H9 (cell line): ENCODE measurements around the gene FREM1. TPM values are rescaled to one million over a fixed set of nuclear protein-coding genes. Genes with fewer than 3 reads are reported as not detected.

Experiments used
- DNase-seq: peaks from one replicate; pipeline ENCODE4 v3.0.0-alpha.2; 2017
- H2AFZ ChIP-seq: one replicate; pipeline ENCODE4 v1.6.1; 2013; ENCODE audit warnings: mild to moderate bottlenecking, low read length, control low read depth, moderate library complexity
- H2AK5ac ChIP-seq: 2 replicates; pipeline ENCODE4 v1.6.1; 2013; ENCODE audit warnings: low read length, control low read depth, mixed read lengths; ENCODE audit not compliant: insufficient read length
- H2BK120ac ChIP-seq: one replicate; pipeline ENCODE4 v1.6.1; 2013; ENCODE audit warnings: low read depth, mild to moderate bottlenecking, low read length, control low read depth, inconsistent platforms; ENCODE audit not compliant: poor library complexity, severe bottlenecking
- H2BK12ac ChIP-seq: 2 replicates; pipeline ENCODE4 v1.6.1; 2013; ENCODE audit warnings: low read length, control low read depth, mixed read lengths, low read depth; ENCODE audit not compliant: insufficient read length
- H2BK15ac ChIP-seq: 2 replicates; pipeline ENCODE4 v1.6.1; 2013; ENCODE audit warnings: low read depth, low read length, control low read depth
- H2BK20ac ChIP-seq: one replicate; pipeline ENCODE4 v1.6.1; 2013; ENCODE audit warnings: low read depth, mild to moderate bottlenecking, low read length, control low read depth, inconsistent platforms; ENCODE audit not compliant: poor library complexity, severe bottlenecking
- H2BK5ac ChIP-seq: 2 replicates; pipeline ENCODE4 v1.6.1; 2013; ENCODE audit warnings: low read length, control low read depth, mixed read lengths; ENCODE audit not compliant: insufficient read length
- H3K14ac ChIP-seq: 2 replicates; pipeline ENCODE4 v1.6.1; 2013; ENCODE audit warnings: low read length, control low read depth; ENCODE audit not compliant: insufficient read depth
- H3K18ac ChIP-seq: 2 replicates; pipeline ENCODE4 v1.6.1; 2013; ENCODE audit warnings: low read depth, mild to moderate bottlenecking, mixed read lengths, low read length, control low read depth; ENCODE audit not compliant: insufficient read length
- H3K23ac ChIP-seq: 2 replicates; pipeline ENCODE4 v1.6.1; 2013; ENCODE audit warnings: low read length, control low read depth, mixed read lengths, low read depth; ENCODE audit not compliant: insufficient read length
- H3K23me2 ChIP-seq: 2 replicates; pipeline ENCODE4 v1.6.1; 2013; ENCODE audit warnings: low read depth, mild to moderate bottlenecking, mixed read lengths, low read length, control low read depth; ENCODE audit not compliant: insufficient read length, poor library complexity, severe bottlenecking
- H3K27ac ChIP-seq: 2 replicates; pipeline ENCODE4 v1.5.1; 2013; ENCODE audit warnings: low read length, control low read depth, mixed read lengths, low read depth; ENCODE audit not compliant: insufficient read length
- H3K27me3 ChIP-seq: 2 replicates; pipeline ENCODE4 v1.6.1; 2013; ENCODE audit warnings: low read length, control low read depth, inconsistent platforms; ENCODE audit not compliant: insufficient read depth
- H3K4ac ChIP-seq: 2 replicates; pipeline ENCODE4 v1.6.1; 2013; ENCODE audit warnings: low read depth, mild to moderate bottlenecking, control low read depth, inconsistent platforms, low read length, moderate library complexity
- H3K4me1 ChIP-seq: 2 replicates; pipeline ENCODE4 v1.6.1; 2013; ENCODE audit warnings: low read length, control low read depth, inconsistent platforms; ENCODE audit not compliant: insufficient read depth
- H3K4me2 ChIP-seq: 2 replicates; pipeline ENCODE4 v1.6.1; 2013; ENCODE audit warnings: low read length, control low read depth, mixed read lengths; ENCODE audit not compliant: insufficient read length, insufficient read depth
- H3K56ac ChIP-seq: 2 replicates; pipeline ENCODE4 v1.6.1; 2013; ENCODE audit warnings: low read depth, mild to moderate bottlenecking, mixed read lengths, low read length, control low read depth; ENCODE audit not compliant: insufficient read length
- H3K79me1 ChIP-seq: 2 replicates; pipeline ENCODE4 v1.6.1; 2013; ENCODE audit warnings: low read depth, mild to moderate bottlenecking, moderate library complexity, low read length, control low read depth, inconsistent platforms; ENCODE audit not compliant: insufficient read depth, poor library complexity, severe bottlenecking
- H3K79me2 ChIP-seq: 2 replicates; pipeline ENCODE4 v1.6.1; 2013; ENCODE audit warnings: low read length, control low read depth, inconsistent platforms; ENCODE audit not compliant: insufficient read depth
- H3K9ac ChIP-seq: 2 replicates; pipeline ENCODE4 v1.6.1; 2013; ENCODE audit warnings: low read length, control low read depth, mixed read lengths; ENCODE audit not compliant: insufficient read length; ENCODE audit errors: extremely low read depth
- H3K9me3 ChIP-seq: one replicate; pipeline ENCODE4 v1.6.1; 2013; ENCODE audit warnings: low read depth, low read length, inconsistent platforms; ENCODE audit not compliant: control insufficient read depth
- H3T11ph ChIP-seq: one replicate; pipeline ENCODE4 v1.6.1; 2013; ENCODE audit warnings: mild to moderate bottlenecking, low read length, control low read depth, inconsistent platforms
- H4K20me1 ChIP-seq: one replicate; pipeline ENCODE4 v1.6.1; 2013; ENCODE audit not compliant: control insufficient read depth, insufficient read length, insufficient read depth
- H4K5ac ChIP-seq: 2 replicates; pipeline ENCODE4 v1.6.1; 2013; ENCODE audit warnings: low read depth, mild to moderate bottlenecking, mixed read lengths, low read length, control low read depth; ENCODE audit not compliant: insufficient read length
- H4K8ac ChIP-seq: replicated peaks from 2 replicates; pipeline ENCODE4 v1.6.1; 2013; ENCODE audit warnings: low read length, control low read depth, mixed read lengths, low read depth; ENCODE audit not compliant: insufficient read length
- H4K91ac ChIP-seq: 2 replicates; pipeline ENCODE4 v1.6.1; 2013; ENCODE audit warnings: low read depth, mild to moderate bottlenecking, moderate library complexity, mixed read lengths, low read length, control low read depth; ENCODE audit not compliant: insufficient read length
- H3K27ac Mint-ChIP-seq, 3 experiments: 2 replicates in 2 of 3; 3 replicates in 1 of 3; pipeline ENCODE4 v1.8.0; 2020 to 2021; ENCODE audit warnings: mixed read lengths in 3 of 3, mild to moderate bottlenecking in 1 of 3, moderate library complexity in 1 of 3
- H3K27me3 Mint-ChIP-seq: 2 replicates; pipeline ENCODE4 v1.8.0; 2021; ENCODE audit warnings: low read depth, mild to moderate bottlenecking, moderate library complexity, mixed read lengths
- H3K36me3 Mint-ChIP-seq, 3 experiments: 2 replicates in 2 of 3; 3 replicates in 1 of 3; pipeline ENCODE4 v1.8.0; 2020 to 2021; ENCODE audit warnings: low read depth in 3 of 3, mixed read lengths in 3 of 3; ENCODE audit not compliant: insufficient read depth in 1 of 3
- H3K4me1 Mint-ChIP-seq, 2 experiments: 2 replicates each; pipeline ENCODE4 v1.8.0; 2020; ENCODE audit warnings: mixed read lengths in 2 of 2
- H3K4me3 Mint-ChIP-seq, 2 experiments: 2 replicates in 1 of 2; 3 replicates in 1 of 2; pipeline ENCODE4 v1.8.0; 2020 to 2021; ENCODE audit warnings: mild to moderate bottlenecking in 2 of 2, mixed read lengths in 2 of 2, moderate library complexity in 1 of 2
- H3K9me3 Mint-ChIP-seq, 2 experiments: 2 replicates in 1 of 2; 3 replicates in 1 of 2; pipeline ENCODE4 v1.8.0; 2020; ENCODE audit warnings: mild to moderate bottlenecking in 2 of 2, mixed read lengths in 2 of 2, moderate library complexity in 1 of 2
- CTCF ChIP-seq: fragments of 200-600 bp; sonication (generic); conservative IDR thresholded peaks from 3 replicates; pipeline ENCODE4 v1.8.0; 2021; ENCODE audit warnings: antibody characterized with exemption, mild to moderate bottlenecking
- WGBS: extraction: QIAGEN DNeasy Blood & Tissue Kit; methylation state at CpG from one replicate; pipeline ENCODE4 v1.1.7; 2013; ENCODE audit warnings: missing lambda C conversion rate, low lambda C conversion rate, mixed read lengths; ENCODE audit not compliant: insufficient read length; ENCODE audit errors: extremely low coverage; 5-methylcytosine and 5-hydroxymethylcytosine counted together
- total RNA-seq: library from RNA; stranded (reverse); gene quantifications from 2 replicates; pipeline ENCODE4 v1.2.1, GENCODE V29; 2021

The FREM1 gene
- total RNA-seq, 1 experiment from 2014 or later, result 0.44 TPM

DNA sequence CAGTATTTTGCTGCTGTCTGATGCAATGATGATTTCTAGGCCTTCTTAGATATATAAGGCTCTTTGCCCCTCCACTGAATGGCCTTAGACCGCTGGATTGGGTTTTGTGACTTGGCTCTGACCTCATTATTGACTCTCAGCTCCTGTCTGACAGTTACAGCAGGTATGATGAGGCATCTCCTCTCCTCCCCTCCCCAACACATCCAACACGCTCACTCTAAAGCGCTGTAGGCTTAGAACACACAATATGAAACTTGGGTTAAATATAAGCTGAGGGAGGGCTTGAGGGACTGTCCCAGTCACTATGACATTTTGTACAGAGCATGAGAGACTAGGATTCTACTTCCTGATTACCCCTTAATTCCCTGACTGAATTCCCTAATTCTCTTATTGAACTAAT, 168.9 kb downstream of the FREM1 start:
- Histone ChIP-seq H3K27me3 (no peaks in the 10 kb centered on the region), H3K27ac (no peak overlapping the region), H3K14ac (no peak overlapping the region), H2AK5ac (no peak overlapping the region), H2BK5ac (no peak overlapping the region), H3K23ac (no peak overlapping the region), H2BK12ac (no peak overlapping the region), H3K79me2 (no peaks in the 10 kb centered on the region), H4K8ac (no peak overlapping the region), H4K20me1 (no peaks in the 10 kb centered on the region), H3K4ac (no peak overlapping the region), H2AFZ (no peak overlapping the region), H3K9ac (no peak overlapping the region), H3T11ph (no peak overlapping the region), H3K56ac (no peak overlapping the region), H2BK20ac (no peak overlapping the region), H3K9me3 (no peaks in the 10 kb centered on the region), H3K18ac (peak overlapping the region; percentile 7), H2BK120ac (no peak overlapping the region), H3K4me2 (no peak overlapping the region), H3K23me2 (no peaks in the 10 kb centered on the region), H2BK15ac (no peak overlapping the region), H4K5ac (no peak overlapping the region), H3K79me1 (no peaks in the 10 kb centered on the region), H3K4me1 (no peaks in the 10 kb centered on the region), H4K91ac (no peak overlapping the region)
- TF ChIP-seq CTCF, result no peak
- Mint-ChIP-seq H3K4me1 (peaks cover 3 to 7% of the 10 kb centered on the region in 2 experiments; a peak in 2 of 4 replicates), H3K27me3 (no peaks in the 10 kb centered on the region), H3K9me3 (no peaks in the 10 kb centered on the region), H3K4me3 (no peak overlapping the region), H3K27ac (peak overlapping the region in 1 of 3 experiments; percentile 25; a peak in 3 of 7 replicates), H3K36me3 (peaks cover 0 to 3% (median 0%) of the 10 kb centered on the region in 3 experiments; a peak in 1 of 7 replicates)
- no CpG with 5 or more reads among the region's 3 CpGs for WGBS
- DNase-seq, result no peak
